IPS-18a (cell line): ENCODE measurements around the gene MEGF9.
"Not testable (repeated sequence)": the region's sequence is repeated elsewhere in the genome, so short reads cannot be mapped to it uniquely, and the experiment has no call there.

Source experiments
- H3K27ac ChIP-seq: one replicate; pipeline ENCODE4 v1.5.1; 2013; ENCODE audit warnings: low read length
- H3K27me3 ChIP-seq: one replicate; pipeline ENCODE4 v1.6.1; 2013; ENCODE audit warnings: mild to moderate bottlenecking, low read length; ENCODE audit not compliant: control insufficient read depth, insufficient read depth
- H3K36me3 ChIP-seq: one replicate; pipeline ENCODE4 v1.6.1; 2013; ENCODE audit warnings: low read depth, low read length; ENCODE audit not compliant: control insufficient read depth
- H3K4me1 ChIP-seq: one replicate; pipeline ENCODE4 v1.6.1; 2013; ENCODE audit warnings: low read depth, low read length; ENCODE audit not compliant: control insufficient read depth
- H3K4me3 ChIP-seq: one replicate; pipeline ENCODE4 v1.5.1; 2013; ENCODE audit warnings: low read length
- H3K9ac ChIP-seq: one replicate; pipeline ENCODE4 v1.6.1; 2013; ENCODE audit warnings: mild to moderate bottlenecking, low read length, moderate library complexity
- H3K9me3 ChIP-seq: one replicate; pipeline ENCODE4 v1.6.1; 2013; ENCODE audit warnings: low read depth, low read length; ENCODE audit not compliant: control insufficient read depth

Gene MEGF9

GRCh38 chr9:120628925-120629497 lies 85.3 kb downstream of the MEGF9 start:
- not testable (repeated sequence) for H3K4me3 ChIP-seq, H3K9me3 ChIP-seq, H3K27ac ChIP-seq, H3K4me1 ChIP-seq, H3K36me3 ChIP-seq, H3K27me3 ChIP-seq, H3K9ac ChIP-seq

- Histone ChIP-seq H3K9me3 (no peaks in the 10 kb centered on the region), H3K27ac (no peak overlapping the region), H3K27me3 (no peaks in the 10 kb centered on the region), H3K4me1 (no peaks in the 10 kb centered on the region), H3K36me3 (no peaks in the 10 kb centered on the region), H3K4me3 (no peak overlapping the region), H3K9ac (no peak overlapping the region)
Observed at GRCh38 chr9:120628207-120628924, 85.9 kb downstream of the MEGF9 start.

DNA sequence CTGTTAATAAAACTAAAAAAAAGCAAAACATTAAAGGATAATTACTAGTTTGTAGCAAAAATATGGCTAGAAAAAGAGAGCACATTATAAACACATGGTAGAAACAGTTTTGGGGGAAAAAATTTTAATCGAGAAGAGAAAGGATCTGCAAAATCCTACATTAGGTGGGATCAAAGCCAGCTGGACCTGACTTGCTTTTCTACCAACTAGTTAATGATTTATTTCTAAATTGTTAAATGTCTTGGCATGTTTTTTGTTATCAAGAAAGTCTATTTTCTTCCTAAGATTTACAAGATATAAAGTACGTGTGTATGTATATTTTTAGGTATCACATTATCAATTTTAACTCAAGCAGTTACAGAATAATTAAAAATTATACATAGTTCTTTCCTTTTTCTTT lies 87.2 kb downstream of the MEGF9 start:
- no peak overlapping the region for H3K4me3 ChIP-seq
- no peaks in the 10 kb centered on the region for H3K36me3 ChIP-seq
- no peaks in the 10 kb centered on the region for H3K4me1 ChIP-seq
- H3K9me3 ChIP-seq = no peaks in the 10 kb centered on the region
- no peak overlapping the region for H3K9ac ChIP-seq
- no peaks in the 10 kb centered on the region for H3K27me3 ChIP-seq
- H3K27ac ChIP-seq = no peak overlapping the region

DNA sequence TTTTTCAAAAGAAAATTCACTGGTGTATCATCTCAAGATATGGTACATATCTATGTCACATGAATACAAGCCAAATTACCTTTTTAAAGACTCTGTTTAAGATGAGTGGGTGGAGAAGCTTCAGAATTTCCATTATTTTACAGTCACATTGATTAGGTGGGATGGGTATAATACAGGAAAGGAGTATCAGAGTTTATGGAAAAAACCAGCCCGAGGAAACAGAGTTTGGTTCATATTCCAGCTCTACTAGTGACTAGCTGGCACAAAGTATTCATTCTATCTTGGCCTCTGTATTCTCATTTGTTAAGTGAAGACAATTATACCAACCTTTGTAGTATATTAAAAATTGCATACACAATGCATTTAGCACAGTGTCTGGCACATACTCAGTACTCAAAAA lies 87.8 kb downstream of the MEGF9 start:
- Histone ChIP-seq H3K27me3 (no peaks in the 10 kb centered on the region), H3K4me3 (no peak overlapping the region), H3K36me3 (no peaks in the 10 kb centered on the region), H3K27ac (no peak overlapping the region), H3K4me1 (no peaks in the 10 kb centered on the region), H3K9ac (no peak overlapping the region), H3K9me3 (no peaks in the 10 kb centered on the region)

- Histone ChIP-seq H3K36me3 (no peaks in the 10 kb centered on the region), H3K27ac (no peak overlapping the region), H3K4me3 (no peak overlapping the region), H3K9ac (no peak overlapping the region), H3K9me3 (no peaks in the 10 kb centered on the region), H3K27me3 (no peaks in the 10 kb centered on the region), H3K4me1 (no peaks in the 10 kb centered on the region)
Observed at GRCh38 chr9:120625222-120625621, 89.0 kb downstream of the MEGF9 start.

GRCh38 chr9:120622790-120623189 lies 91.5 kb downstream of the MEGF9 start:
- no peaks in the 10 kb centered on the region for H3K36me3 ChIP-seq
- H3K9me3 ChIP-seq = no peaks in the 10 kb centered on the region
- no peak overlapping the region for H3K4me3 ChIP-seq
- H3K4me1 ChIP-seq = no peaks in the 10 kb centered on the region
- H3K9ac ChIP-seq = no peak overlapping the region
- no peak overlapping the region for H3K27ac ChIP-seq
- no peaks in the 10 kb centered on the region for H3K27me3 ChIP-seq

DNA sequence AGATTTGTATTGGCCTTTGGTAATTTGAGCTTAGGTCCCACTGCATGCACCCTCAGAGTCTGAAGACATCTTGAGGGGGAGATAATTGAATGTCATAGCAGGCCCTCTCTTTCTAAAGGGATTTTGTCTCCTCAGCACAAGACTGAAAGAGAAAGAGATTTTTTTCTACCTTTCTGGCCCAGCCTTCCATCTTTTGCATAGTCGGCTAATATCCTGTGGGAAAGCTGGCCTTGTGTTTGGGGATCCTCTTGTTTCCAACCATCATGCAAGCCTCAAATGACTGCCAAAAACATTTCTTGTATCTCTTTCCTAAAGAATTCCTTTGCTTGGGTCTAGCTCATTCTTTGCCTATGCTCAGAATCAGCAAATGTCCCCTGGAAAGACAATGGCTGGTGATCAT lies 92.3 kb downstream of the MEGF9 start:
- no peak overlapping the region for H3K27ac ChIP-seq

GRCh38 chr9:120619751-120620655 lies 94.3 kb downstream of the MEGF9 start:
- Histone ChIP-seq H3K27ac (no peak overlapping the region), H3K9ac (no peak overlapping the region), H3K9me3 (no peaks in the 10 kb centered on the region), H3K36me3 (no peaks in the 10 kb centered on the region), H3K4me3 (no peak overlapping the region), H3K4me1 (no peaks in the 10 kb centered on the region), H3K27me3 (no peaks in the 10 kb centered on the region)

More for the DNA sequence above, 92.3 kb downstream of the MEGF9 start:
- H3K36me3 ChIP-seq = no peaks in the 10 kb centered on the region
- no peaks in the 10 kb centered on the region for H3K9me3 ChIP-seq
- no peak overlapping the region for H3K4me3 ChIP-seq
- H3K9ac ChIP-seq = no peak overlapping the region
- H3K27me3 ChIP-seq = no peaks in the 10 kb centered on the region
- no peaks in the 10 kb centered on the region for H3K4me1 ChIP-seq

- Histone ChIP-seq H3K4me1 (no peaks in the 10 kb centered on the region), H3K27ac (no peak overlapping the region), H3K4me3 (no peak overlapping the region), H3K9me3 (no peaks in the 10 kb centered on the region), H3K36me3 (no peaks in the 10 kb centered on the region), H3K9ac (no peak overlapping the region), H3K27me3 (no peaks in the 10 kb centered on the region)
Observed at GRCh38 chr9:120616966-120617935, 97.0 kb downstream of the MEGF9 start.

GRCh38 chr9:120612218-120612617 lies 102.1 kb downstream of the MEGF9 start:
- H3K4me3 ChIP-seq = no peak overlapping the region
- no peaks in the 10 kb centered on the region for H3K9me3 ChIP-seq
- no peak overlapping the region for H3K27ac ChIP-seq
- H3K4me1 ChIP-seq = no peaks in the 10 kb centered on the region
- no peaks in the 10 kb centered on the region for H3K36me3 ChIP-seq
- H3K9ac ChIP-seq = no peak overlapping the region
- H3K27me3 ChIP-seq = no peaks in the 10 kb centered on the region

GRCh38 chr9:120611690-120612068 lies 102.6 kb downstream of the MEGF9 start:
- no peak overlapping the region for H3K4me3 ChIP-seq
- H3K36me3 ChIP-seq = no peaks in the 10 kb centered on the region
- H3K9ac ChIP-seq = no peak overlapping the region
- H3K27me3 ChIP-seq = no peaks in the 10 kb centered on the region
- H3K4me1 ChIP-seq = no peaks in the 10 kb centered on the region
- H3K27ac ChIP-seq = no peak overlapping the region
- H3K9me3 ChIP-seq = no peaks in the 10 kb centered on the region
